ENCODE measurements around the gene UNC13B. TPM values are rescaled to one million over a fixed set of nuclear protein-coding genes. Genes with fewer than 3 reads are reported as not detected.
A peak's percentile ranks its signal among the peaks of the same experiment; 100 is the strongest.

UNC13B gene
- total and polyA plus RNA-seq, 2 experiments from 2014 or later: 7.1 to 24.3 TPM

- 94% methylated on average over 13 of the region's 13 CpGs for WGBS (ENCODE audit: low lambda C conversion rate, missing lambda C conversion rate)
- Histone ChIP-seq H3K9me3 (ENCODE audit: low read depth) (no peaks in the 10 kb centered on the region), H3K4me1 (ENCODE audit: insufficient read depth) (peaks cover 3% of the 10 kb centered on the region), H3K27me3 (no peaks in the 10 kb centered on the region), H3K27ac (no peak overlapping the region), H3K4me2 (no peak overlapping the region), H3K4me3 (no peak overlapping the region), H2AFZ (no peak overlapping the region), H3K9me2 (replicated peaks; ENCODE audit: insufficient read depth) (no peaks in the 10 kb centered on the region), H3K79me2 (no peaks in the 10 kb centered on the region), H4K20me1 (ENCODE audit: insufficient read depth, poor library complexity, severe bottlenecking) (no peaks in the 10 kb centered on the region), H3K36me3 (replicated peaks; ENCODE audit: insufficient read depth, low read depth) (no peaks in the 10 kb centered on the region)
- no peak for TF ChIP-seq EZH2 (IDR thresholded peaks at IDR 0.05; ENCODE audit: borderline replicate concordance)
- no peak for TF ChIP-seq EZH2phosphoT487 (IDR thresholded peaks at IDR 0.05; ENCODE audit: low read depth, severe bottlenecking, unreplicated experiment)
- no peak for TF ChIP-seq CTCF (IDR thresholded peaks at IDR 0.05; ENCODE audit: poor library complexity)
- DNase-seq (ENCODE audit: low spot score): no peak
These were observed 133.7 kb downstream of the UNC13B start for GRCh38 chr9:35295369-35296036.

GRCh38 chr9:35303567-35303966 is 141.8 kb downstream of the UNC13B start:
- no peak overlapping the region for H2AFZ ChIP-seq
- no peaks in the 10 kb centered on the region for H3K9me3 ChIP-seq (ENCODE audit: low read depth)
- no peaks in the 10 kb centered on the region for H3K9me2 ChIP-seq (replicated peaks; ENCODE audit: insufficient read depth)
- no peaks in the 10 kb centered on the region for H3K4me1 ChIP-seq (ENCODE audit: insufficient read depth)
- TF ChIP-seq EZH2 (IDR thresholded peaks at IDR 0.05; ENCODE audit: borderline replicate concordance) (no peak), CTCF (IDR thresholded peaks at IDR 0.05; ENCODE audit: poor library complexity) (no peak), EZH2phosphoT487 (IDR thresholded peaks at IDR 0.05; ENCODE audit: low read depth, severe bottlenecking, unreplicated experiment) (no peak)
- H4K20me1 ChIP-seq (ENCODE audit: insufficient read depth, poor library complexity, severe bottlenecking): no peaks in the 10 kb centered on the region
- no peaks in the 10 kb centered on the region for H3K36me3 ChIP-seq (replicated peaks; ENCODE audit: insufficient read depth, low read depth)
- DNase-seq (ENCODE audit: low spot score): no peak
- 96% methylated on average over 1 of the region's 1 CpG for WGBS (ENCODE audit: low lambda C conversion rate, missing lambda C conversion rate)
- no peak overlapping the region for H3K4me2 ChIP-seq
- H3K27ac ChIP-seq: no peak overlapping the region
- no peaks in the 10 kb centered on the region for H3K79me2 ChIP-seq
- no peak overlapping the region for H3K4me3 ChIP-seq
- H3K27me3 ChIP-seq: no peaks in the 10 kb centered on the region

GRCh38 chr9:35306283-35306682 is 144.5 kb downstream of the UNC13B start:
- H3K27me3 ChIP-seq: no peaks in the 10 kb centered on the region
- DNase-seq (ENCODE audit: low spot score): no peak
- no peak for TF ChIP-seq EZH2phosphoT487 (IDR thresholded peaks at IDR 0.05; ENCODE audit: low read depth, severe bottlenecking, unreplicated experiment)
- no peak overlapping the region for H2AFZ ChIP-seq
- no peak overlapping the region for H3K27ac ChIP-seq
- H3K36me3 ChIP-seq (replicated peaks; ENCODE audit: insufficient read depth, low read depth): no peaks in the 10 kb centered on the region
- no peaks in the 10 kb centered on the region for H3K9me3 ChIP-seq (ENCODE audit: low read depth)
- no peak overlapping the region for H3K4me2 ChIP-seq
- no peaks in the 10 kb centered on the region for H4K20me1 ChIP-seq (ENCODE audit: insufficient read depth, poor library complexity, severe bottlenecking)
- H3K4me3 ChIP-seq: no peak overlapping the region
- no peaks in the 10 kb centered on the region for H3K4me1 ChIP-seq (ENCODE audit: insufficient read depth)
- H3K79me2 ChIP-seq: no peaks in the 10 kb centered on the region
- WGBS (ENCODE audit: low lambda C conversion rate, missing lambda C conversion rate): 96% methylated on average over 1 of the region's 1 CpG
- no peaks in the 10 kb centered on the region for H3K9me2 ChIP-seq (replicated peaks; ENCODE audit: insufficient read depth)

GRCh38 chr9:35308316-35308715 is 146.5 kb downstream of the UNC13B start:
- Histone ChIP-seq H3K79me2 (no peaks in the 10 kb centered on the region), H3K9me2 (replicated peaks; ENCODE audit: insufficient read depth) (no peaks in the 10 kb centered on the region), H3K27ac (no peak overlapping the region), H2AFZ (no peak overlapping the region), H3K9me3 (ENCODE audit: low read depth) (no peaks in the 10 kb centered on the region), H3K4me2 (no peak overlapping the region), H3K27me3 (no peaks in the 10 kb centered on the region), H3K36me3 (replicated peaks; ENCODE audit: insufficient read depth, low read depth) (no peaks in the 10 kb centered on the region), H3K4me1 (ENCODE audit: insufficient read depth) (no peaks in the 10 kb centered on the region), H4K20me1 (ENCODE audit: insufficient read depth, poor library complexity, severe bottlenecking) (no peaks in the 10 kb centered on the region), H3K4me3 (no peak overlapping the region)
- 64% methylated on average over 2 of the region's 2 CpGs for WGBS (ENCODE audit: low lambda C conversion rate, missing lambda C conversion rate)
- DNase-seq (ENCODE audit: low spot score): peak; percentile 8
- no peak for TF ChIP-seq EZH2phosphoT487 (IDR thresholded peaks at IDR 0.05; ENCODE audit: low read depth, severe bottlenecking, unreplicated experiment)
